GM19468 (cell line): ENCODE results near the gene ZNF319.

ENCODE experiments used
- ATAC-seq: cut with Tn5 transposase; IDR thresholded peaks from one replicate; pipeline ENCODE4 v1.9.1; 2021; ENCODE audit warnings: mild to moderate bottlenecking, moderate library complexity, moderate number of reproducible peaks; ENCODE audit not compliant: unreplicated experiment; ENCODE audit errors: extremely low read depth

ZNF319 gene

DNA sequence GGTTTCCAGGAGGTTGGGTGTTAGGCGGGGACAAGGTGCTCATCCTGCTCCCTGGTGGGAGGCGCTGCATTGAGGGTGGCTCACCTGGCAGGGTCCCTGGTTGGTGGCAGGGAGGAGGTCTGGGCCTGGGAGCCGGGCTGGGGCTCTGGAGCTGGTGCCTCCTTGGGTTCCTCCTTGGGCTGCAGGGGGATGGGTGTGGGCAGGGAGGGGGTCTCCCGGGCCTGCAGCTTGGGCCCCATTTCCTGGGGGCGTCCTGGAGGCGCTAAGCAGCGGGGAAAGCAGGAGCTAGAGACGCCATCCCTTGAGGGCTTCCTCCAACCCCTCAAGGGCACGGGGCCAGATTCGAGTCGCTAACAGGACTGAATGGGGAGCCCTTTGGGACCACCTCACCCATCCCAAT, 40.7 kb downstream of the ZNF319 start:
- ATAC-seq: no peak

DNA sequence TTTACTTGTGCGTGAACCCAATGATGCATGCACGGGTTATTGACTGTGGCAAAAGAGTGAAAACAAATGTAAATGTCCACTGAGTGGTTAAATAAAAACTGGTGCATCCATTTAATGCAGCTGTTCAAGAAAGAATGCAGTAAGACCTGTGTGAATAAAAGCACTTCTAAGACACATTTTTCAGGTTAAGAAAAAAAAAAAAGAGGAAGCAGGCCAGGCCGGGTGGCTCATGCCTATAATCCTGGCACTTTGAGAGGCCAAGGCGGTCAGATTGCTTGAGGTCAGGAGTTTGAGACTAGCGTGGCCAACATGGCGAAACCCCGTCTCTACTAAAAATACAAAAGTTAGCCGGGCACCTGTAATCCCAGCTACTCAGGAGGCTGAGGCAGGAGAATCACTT, 41.4 kb downstream of the ZNF319 start:
- no peak for ATAC-seq

DNA sequence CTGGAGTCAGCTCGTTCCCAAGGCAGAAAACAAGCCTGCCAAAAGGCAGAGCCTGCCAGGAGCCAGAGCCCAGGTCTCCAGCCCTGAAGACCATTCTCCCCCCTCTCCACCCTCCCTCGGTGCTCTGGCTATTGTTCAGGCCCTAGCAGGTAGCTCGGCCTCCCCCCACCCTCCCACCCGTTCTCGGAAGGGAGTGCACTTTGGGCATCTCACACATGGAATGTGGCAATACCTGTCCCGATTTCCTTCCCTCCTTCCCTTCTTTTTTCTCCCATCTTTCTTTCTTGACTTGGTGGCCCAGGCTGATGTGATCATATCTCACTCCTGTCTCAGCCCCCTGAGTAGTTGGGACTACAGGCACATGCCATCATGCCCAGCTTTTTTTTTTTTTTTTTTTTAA, 41.9 kb downstream of the ZNF319 start:
- no peak for ATAC-seq

DNA sequence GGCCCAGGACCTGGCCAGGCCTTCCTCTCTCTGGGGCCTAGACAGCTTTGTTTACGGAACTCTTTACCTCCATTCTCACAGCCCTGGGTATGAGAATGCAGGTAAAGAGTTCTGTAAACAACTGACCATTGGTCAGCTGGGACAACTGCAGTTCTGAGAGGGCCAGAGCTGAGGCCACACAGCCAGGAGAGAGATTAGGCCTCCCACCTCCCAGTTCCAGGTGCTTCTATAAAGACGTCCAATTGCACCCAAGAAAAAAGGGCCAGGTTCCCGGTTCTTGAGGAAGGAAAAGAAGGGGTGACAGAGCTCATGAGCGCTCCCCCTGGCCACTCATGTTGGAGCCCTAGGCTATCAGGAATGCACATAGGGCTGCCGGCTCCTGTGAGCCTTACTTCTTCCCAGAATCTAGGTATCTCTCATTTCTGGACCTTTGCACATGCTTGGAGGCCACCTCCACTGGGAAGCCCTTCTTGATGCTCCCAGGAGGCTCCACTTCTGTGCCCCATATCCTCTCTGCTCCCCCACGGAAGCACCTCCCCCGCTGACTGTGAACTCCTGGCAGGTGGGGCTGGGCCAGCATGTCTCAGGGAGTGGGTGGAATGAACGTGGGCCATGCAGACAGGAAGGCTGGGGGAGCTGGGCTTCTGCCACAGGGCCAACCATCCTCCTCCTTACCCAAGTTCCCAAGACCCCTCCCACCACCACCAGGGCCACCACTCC, 42.6 kb downstream of the ZNF319 start:
- no peak for ATAC-seq

DNA sequence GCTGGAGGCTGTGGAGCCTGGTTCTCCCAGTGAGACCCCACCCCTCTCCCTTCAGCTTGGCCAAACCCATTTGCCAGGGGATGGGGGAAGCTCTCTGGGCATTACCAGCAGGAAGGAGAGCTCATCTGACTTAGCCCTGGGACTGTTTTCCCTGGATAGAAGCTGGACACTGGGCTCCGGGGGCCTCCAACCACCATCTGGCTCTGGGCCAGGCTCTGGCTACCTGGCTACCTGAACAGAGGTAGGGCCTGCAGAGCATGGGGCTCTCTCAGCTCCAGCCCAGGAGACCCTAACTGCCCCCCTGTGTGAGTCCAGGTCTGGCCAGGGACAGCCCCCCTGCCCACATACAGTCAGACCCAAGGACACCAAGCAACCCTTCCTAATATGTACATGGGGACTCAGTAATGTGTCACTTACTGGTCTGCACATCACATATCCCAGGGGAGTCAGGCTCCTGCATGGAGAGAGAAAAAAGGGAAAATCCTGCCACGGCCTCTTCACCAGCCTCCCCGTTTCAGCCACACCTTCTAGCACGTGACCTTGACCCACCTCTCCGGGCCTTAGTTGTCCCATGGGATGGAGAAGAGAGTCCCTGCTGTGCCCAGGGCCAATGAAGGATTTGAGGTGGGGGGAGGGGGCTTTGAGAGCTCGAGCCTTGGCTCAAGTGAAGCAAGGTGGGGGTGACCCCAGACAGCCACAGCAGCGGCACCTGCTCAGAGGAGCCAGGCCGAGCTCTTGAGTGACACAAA, 43.4 kb downstream of the ZNF319 start:
- ATAC-seq: no peak

DNA sequence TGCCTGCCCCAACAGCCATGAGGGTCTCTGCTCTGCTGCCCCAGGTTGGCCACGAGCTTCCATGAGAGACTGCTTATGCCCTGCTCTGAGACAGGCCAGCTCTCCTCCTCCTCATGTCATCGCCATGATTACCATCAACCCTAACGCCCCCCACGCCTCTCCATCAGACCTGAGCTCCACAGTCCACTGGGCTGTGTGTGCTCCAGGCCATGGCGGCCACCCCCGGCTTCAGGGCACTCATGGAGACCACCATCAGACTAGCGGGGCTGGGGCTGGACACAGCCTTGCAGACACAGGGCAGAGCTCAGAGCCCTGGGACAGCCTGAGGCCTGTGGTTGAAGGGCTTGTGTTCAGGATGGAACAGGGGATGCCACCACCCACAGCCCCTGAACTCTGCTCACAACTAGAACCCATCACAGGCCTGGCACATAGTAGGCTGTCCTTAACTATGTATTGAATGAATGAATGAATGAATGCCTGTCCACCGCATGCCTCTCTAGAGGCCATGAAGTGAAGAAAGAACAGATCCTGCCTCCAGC, 44.1 kb downstream of the ZNF319 start:
- no peak for ATAC-seq

DNA sequence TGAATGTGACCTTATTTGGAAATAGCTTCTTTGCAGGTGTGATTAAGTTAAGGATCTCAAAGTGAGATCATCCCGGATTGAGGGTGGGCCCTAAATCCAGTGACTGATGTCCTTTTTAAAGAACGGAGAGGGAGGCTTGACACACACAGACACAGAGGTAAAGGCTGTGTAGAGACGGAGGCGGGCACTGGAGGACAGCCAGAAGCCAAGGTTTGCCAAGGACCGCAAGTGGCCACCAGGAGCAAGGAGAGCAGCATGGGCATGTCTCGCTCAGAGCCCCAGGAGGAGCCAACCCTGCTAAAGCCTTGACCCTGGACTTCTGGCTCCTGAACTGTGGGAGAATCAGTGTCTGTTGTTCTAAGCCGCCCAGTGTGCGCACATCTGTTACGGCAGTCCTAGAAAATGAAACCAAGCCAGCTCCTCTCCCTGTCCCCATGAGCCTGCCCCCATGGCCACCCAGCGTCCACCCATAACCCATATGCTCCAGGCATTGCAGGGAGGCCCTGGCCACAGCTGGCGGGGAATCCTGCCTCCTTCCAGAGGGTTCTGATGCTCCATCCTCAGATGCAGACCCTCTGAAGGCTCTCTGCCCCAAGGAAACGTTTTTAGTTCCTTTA, 44.8 kb downstream of the ZNF319 start:
- ATAC-seq: no peak

DNA sequence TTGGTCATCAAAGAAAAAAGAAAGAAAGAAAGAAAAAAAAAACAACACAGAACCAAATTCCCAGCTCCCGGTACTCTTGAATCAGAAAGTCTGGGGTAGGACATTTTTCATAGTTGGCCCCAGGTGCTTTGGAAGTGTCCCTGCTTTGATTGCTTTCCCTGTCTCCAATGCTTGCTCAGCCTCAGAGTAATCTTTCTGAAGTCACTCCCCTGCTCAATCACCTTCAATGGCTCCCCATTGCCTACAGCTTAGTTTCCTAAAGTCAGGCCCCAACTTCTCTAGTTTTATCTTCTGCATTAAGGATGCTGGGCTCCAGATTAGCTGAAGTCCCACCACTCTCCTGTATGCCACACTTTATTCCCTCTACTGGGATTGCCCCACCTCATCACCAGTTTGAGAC, 46.6 kb downstream of the ZNF319 start:
- ATAC-seq: no peak

DNA sequence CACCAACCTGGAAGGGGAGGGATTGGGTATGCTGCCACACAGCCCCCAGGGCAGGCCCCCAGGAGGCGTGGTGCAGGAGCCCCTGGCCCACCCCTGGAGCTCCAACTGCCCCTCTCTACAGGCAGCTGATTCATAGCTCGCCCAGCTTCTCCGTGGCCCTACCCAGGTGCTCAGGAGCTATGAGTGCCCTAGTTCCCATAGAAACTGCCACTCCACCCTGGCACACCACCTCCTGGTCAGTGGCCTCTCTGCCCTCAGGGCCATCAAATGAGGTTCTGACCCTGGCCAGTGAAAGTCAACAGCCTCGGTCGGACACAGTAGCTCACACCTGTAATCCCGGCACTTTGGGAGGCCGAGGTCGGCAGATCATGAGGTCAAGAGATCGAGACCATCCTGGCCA, 47.6 kb downstream of the ZNF319 start:
- ATAC-seq: no peak

DNA sequence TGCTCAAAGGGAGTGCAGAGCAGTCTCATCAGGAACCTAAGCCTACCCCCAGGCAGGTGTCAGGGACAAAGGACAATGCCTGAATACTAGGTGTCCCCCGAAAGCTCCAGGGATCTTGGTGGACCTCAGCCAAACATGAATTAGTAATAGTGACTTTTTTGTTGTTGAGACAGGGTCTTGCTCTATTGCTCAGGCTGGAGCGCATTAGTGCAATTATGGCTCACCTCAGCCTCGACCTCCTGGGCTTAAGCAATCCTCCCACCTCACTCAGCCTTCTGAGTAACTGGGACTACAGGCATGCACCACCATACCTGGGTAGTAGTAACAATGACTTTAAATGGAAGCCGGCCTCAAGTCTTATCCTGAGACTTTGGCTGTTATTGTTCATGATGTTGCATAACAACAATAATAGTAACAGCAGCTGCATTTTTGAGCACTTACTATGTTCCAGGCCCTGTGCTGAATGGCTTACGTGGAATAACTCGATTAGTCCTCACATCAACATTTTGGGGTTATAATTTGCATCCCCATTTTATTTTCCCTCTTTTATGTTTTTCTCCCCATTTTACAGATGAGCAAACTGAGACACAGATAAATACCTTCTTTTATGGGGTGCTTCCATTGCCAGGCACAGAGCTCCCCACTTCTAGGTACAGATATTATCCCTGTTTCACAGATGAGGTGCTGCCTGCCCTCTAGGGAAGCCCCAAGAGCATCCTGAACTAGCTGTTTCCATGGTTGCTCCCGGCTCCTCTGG, 49.1 kb downstream of the ZNF319 start:
- ATAC-seq: no peak

DNA sequence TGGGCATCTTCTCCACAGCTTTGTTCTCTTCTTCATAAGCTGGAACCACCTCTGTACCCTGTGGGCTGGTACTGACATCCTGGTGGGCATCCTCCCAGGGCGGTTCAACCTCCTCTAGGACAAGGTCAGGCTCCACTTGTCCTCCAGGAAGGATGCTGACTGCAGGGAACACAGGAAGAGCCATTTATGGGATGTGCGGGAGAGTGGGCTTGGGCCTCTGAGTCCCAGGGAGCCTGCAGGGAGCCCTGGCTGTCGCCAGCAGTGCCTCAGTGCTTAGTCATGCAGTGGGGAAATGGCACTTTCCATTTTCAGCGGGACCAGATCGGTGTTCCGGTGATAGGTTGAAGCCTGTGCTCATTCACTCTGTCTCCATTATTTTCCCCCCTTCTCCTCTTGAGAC, 50.1 kb downstream of the ZNF319 start:
- no peak for ATAC-seq

DNA sequence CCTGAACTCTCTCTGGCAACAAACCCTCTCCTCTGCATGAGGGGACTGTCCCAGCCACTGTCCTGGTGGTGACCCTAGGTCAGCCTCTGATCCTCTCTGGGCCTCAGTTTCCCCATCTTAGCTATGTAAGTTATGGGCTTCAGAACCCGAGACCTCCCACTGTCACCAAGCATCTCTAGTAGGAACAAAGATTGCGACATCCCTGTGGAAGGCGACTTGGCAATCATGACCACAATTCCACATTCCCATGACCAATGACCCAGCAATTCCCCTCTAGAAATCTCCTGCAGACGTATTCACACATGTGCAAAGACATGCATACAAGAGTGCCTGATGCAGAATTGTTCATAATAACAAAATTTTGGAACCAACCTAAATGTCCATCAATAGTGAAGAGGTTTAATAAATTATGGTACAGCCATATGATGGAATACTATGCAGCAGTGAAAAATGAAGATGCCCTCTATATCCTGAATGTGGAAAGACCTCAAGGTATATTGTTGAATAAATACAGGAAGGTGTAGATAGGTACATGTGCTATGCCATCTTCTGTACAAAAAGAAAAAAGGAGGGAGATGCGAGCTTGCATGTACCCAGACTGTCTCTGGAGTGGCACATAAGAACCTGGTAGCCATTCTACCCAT, 50.8 kb downstream of the ZNF319 start:
- ATAC-seq: no peak

DNA sequence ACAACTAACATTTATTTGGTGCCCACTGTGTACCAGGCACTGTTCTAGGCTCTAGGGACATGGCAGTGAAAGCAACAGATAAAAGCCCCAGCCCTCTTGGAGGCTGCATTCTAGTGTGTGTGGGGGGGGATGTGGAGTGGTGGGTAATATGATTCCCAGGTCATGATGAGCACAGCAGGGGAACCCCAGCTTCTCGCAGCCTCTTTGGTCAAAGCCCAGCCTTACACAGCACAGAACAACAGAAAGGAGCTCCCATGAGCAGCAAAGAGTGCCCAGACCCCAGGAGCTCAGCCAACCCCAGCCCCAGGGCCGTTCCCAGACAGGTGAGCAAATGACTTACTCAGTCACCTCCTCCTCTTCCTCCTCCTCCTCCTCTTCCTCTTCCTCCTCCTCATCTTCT, 51.5 kb downstream of the ZNF319 start:
- no peak for ATAC-seq

DNA sequence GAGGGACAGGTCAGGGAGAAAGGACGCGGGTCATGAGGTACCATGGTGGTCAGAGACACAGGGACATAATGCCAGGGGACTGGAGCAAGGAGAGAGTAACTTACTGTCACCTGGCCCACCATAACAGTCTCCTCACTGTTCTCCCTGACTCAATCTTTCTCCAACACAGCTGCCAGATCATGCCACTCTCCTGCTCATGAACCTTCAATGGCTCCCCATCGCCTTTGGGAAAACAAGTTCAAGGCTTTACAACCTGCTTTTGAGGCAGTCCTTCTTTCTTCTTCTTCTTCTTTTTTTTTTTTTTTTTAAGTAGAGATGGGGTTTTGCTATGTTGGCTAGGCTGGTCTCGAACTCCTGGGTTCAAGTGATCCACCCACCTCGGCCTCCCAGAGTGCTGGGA, 52.4 kb downstream of the ZNF319 start:
- no peak for ATAC-seq

DNA sequence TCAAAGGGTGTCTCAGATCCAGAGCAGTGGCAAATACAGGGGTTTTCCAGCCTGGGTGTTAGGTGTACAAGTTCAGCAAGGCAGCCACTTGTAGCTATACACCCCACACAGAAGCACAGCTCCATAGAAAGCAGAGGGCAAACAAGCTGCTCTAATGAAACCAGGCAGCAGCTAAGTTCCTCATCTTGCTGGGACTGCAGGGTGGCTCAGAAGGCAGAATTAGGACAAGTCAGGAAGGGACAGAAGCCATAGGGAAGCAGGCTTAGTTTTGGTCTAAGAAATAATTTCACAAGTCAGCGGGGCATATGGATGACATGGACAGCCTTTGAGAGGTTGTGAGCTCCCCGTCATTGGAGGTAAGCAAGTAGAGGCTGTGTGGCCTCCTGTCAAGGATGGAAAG, 53.2 kb downstream of the ZNF319 start:
- ATAC-seq: no peak

DNA sequence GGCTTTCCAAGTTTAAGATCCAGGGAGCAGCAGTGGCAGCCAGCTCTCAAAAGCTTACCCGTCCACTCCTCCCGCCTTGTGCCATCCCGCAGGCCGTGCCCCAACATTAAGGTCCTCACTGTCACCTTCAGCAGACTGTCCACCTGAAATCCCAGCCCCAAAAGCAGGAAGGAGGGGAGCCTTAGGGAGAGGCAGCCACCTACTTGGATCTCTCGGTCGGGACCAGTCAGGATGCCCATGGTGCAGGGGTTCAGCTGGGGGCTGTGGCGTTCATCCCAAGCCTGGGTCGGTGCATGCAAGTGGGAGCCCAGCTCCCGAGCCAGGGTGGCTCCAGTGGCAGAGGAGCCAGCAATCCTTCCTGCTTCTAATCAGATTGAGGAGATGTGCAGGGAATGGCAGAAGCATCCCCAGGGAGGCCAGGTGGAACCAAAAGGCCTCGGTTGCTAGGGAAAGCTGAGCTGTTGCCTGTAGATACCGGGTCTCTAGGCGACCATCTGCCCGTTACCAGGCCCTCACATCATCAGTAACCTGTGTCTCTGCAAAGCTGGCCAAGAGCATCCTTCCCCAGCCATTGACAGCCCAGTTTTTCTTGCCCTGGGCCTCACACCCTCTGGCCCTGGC, 54.2 kb downstream of the ZNF319 start:
- ATAC-seq: no peak

DNA sequence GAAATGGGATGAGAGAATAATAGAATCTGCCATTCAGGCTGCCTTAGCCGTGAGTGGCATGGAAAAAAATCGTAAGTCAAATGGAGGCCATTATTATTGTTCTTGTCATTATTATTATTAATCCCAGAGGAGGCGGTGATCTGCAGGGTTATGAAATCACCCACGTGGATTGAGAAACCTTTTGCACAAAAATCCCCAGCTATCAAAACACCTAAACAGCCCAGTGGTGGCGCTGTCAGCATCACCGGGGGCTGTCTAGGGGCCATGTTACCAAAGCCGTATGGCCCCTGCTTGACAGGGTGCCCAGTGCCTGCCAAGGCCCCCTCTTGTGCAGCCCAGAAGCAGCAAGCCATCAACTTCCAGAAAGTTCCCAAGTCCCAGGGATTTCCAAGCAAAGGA, 54.7 kb downstream of the ZNF319 start:
- no peak for ATAC-seq

DNA sequence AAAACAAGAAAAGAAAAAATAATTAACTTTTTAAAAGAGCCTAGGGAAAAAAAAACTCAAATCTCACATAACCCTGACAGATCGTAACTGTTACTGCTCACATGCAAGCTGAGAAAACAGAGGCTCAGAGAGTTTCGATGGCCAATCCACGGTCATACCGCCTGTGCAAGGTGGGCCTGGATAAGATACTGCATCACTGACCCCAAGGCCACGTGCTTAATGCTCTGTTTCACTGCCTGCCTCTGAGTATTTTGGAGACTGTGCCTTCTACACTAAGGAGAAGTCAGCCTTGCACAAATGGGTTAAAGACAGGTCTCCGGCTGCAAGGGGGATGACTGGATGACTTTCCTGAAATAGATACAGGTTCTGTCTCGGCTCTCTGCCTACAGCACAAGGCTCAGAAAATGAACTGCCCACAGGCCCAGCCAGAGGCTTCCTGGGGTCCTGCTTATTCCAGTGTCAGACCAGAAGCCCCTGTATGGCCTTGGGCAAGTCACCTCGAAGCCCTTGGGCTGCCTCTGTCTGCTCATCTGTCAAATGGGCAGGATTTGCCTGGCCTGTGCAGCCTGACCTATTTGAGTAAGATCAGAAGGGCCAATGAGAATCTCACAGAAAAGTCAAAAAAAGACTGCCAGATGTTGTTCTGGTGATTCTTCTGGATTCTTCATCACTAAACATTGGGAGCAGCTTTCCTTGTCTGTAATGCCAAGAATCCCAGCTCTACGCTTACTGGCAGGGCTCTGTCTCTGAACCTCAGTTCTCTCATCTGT, 55.3 kb downstream of the ZNF319 start:
- no peak for ATAC-seq
